Measurements from ENCODE around the gene PAX6.

- TF ChIP-seq CTCF (conservative IDR thresholded peaks at IDR 0.05; ENCODE audit: low read depth, low read length): peak; percentile 49
- TF ChIP-seq EZH2 (IDR thresholded peaks at IDR 0.05; ENCODE audit: borderline replicate concordance, low read depth, low read length, poor library complexity, severe bottlenecking): peak; percentile 5
These were observed 12.3 kb downstream of the PAX6 start for GRCh38 chr11:31798554-31799434.
